HG02885 (cell line): Measurements from ENCODE around the gene LASP1NB.
A peak's percentile ranks its signal among the peaks of the same experiment; 100 is the strongest.
"Not testable (repeated sequence)": the region's sequence is repeated elsewhere in the genome, so short reads cannot be mapped to it uniquely, and the experiment has no call there.

Experiments
- ATAC-seq: cut with Tn5 transposase; IDR thresholded peaks from one replicate; pipeline ENCODE4 v1.9.1; 2021; ENCODE audit warnings: mild to moderate bottlenecking; ENCODE audit not compliant: unreplicated experiment, poor library complexity

LASP1NB gene

DNA sequence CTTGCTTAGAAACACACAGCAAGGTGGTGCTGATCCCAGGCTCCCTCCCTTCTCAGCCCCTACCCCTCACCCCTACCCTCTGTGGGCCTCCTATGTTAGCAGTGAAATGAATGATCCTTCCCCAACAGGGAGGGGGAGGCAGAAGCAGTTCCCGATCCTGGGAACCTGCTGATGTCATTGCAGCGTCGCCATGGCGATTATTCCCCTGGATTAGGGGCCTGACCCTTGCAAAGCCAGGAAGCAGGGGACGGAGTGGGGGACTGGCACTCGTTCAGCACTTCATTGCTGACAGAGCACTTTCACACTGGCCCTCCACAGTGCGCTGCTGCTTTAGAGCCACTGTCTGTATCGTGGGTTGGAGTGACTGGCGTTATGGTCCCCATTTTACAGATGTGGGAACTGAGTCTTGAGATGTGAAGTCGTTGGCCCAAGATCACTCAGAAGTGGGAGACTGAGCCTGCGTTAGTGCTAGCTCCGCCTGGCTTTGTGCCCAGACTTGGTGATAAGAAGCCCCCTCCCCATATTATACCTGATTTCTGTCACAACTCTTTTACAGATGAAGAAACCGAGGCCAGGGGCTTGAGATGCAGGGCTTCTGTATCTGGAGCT lies 29.0 kb upstream of the LASP1NB start:
- no peak for ATAC-seq

- ATAC-seq = no peak
These were observed 28.2 kb upstream of the LASP1NB start for GRCh38 chr17:38897176-38897575.

DNA sequence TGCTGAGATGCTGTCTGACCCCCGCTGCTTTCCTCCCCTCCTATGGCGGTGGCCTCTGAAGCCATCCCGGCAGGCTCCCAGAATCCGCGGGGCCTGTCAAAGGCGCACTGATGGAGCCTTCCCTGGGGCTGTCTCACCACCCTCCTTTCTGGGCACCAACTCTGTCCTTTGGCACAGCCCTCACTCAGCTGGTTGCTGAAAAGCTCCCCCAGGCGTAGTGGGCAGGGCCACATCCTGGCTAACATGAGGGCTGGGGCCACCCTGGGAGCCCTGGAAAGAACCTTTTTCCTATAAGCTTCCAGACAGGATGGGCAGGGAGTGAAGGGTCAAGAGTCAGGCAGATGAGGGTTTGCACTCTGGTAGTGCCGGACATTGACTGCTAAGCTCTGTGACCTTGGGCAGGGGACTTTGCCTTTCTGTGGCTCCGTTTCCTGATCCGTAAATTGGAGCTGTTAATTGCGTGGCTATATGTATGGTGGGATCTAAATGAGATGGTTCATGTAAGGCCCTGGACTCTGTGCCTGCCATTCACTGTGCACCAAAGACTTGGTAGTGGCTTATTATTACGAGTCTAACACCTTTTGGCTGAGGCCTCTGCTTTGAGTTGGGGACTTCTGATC lies 27.6 kb upstream of the LASP1NB start:
- no peak for ATAC-seq

- ATAC-seq = peak; percentile 16
These were observed 27.1 kb upstream of the LASP1NB start for GRCh38 chr17:38898291-38898679.

GRCh38 chr17:38898812-38899348 lies 26.5 kb upstream of the LASP1NB start:
- ATAC-seq = peak; percentile 82

GRCh38 chr17:38899421-38899820 lies 26.0 kb upstream of the LASP1NB start:
- peak; percentile 17 for ATAC-seq

DNA sequence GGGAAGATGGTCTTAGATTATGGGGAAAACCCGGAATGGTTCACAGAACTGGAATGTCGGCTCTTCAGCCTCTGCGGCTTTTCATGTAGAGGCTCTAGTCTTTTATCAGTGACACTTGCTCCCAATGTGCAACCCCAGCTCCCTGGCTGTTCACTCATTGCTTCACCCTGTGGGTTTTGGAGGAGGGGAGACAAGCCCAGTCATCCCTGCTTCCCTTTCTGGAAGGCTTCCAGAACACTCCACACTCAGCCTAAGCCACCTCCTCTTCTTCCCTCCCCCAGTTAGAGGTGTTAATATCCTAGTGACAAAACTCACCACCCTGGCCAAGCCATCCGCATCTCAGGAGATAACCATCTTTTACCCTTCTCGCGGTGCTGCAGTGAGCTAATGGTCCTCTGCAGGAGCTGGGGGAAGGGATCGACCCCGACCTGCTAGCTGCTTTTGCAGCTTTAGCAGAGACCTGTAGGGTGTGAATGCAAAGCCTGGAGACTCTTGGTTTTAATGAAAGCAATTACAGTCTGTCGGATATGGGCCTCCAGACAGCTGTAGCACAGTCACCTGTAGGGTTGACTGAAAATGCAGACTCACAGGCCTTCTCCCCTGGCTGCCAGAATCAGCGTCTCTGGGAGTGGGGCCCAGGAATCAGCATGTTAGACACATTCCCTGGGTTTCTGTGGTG lies 24.3 kb upstream of the LASP1NB start:
- ATAC-seq = no peak

DNA sequence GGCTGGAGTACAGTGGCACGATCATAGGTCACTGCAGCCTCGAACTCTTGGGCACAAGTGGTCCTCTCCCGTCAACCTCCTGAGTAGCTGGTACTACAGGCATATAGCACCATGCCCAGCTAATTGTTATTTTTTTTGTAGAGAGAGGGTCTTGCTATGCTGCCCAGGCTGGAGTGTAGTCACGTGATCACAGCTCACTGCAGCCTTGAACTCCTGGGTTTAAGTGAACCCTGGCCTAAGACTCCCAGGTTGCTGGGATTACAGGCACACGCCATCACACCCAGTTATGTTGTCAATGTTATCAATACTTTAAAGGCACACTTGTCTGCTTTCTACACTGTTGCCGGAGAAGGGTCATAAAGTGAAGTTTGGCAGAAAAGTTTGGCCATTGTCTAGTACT lies 22.0 kb upstream of the LASP1NB start:
- no peak for ATAC-seq

DNA sequence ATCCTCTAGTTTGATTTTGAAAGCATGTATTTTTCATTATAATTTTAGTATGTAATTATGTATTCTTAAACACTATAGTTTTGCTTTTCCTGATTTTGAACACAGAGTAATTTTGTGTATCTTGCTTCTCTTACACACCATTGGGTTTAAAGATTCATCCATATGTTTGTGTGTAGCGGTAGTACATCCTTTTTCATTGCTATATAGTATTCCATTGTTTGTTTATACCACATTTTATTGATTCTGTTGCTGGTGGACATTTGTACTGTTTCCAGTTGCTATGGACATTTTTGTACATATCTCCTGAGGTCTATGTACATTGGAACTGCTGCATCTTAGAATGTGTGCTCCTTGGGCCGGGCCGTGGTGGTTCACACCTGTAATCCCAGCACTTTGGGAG lies 20.5 kb upstream of the LASP1NB start:
- no peak for ATAC-seq

GRCh38 chr17:38905375-38905774 lies 20.0 kb upstream of the LASP1NB start:
- ATAC-seq = no peak

- no peak for ATAC-seq
These were observed 18.8 kb upstream of the LASP1NB start for GRCh38 chr17:38906460-38907228.

- no peak for ATAC-seq
These were observed 17.3 kb upstream of the LASP1NB start for GRCh38 chr17:38907930-38908675.

- ATAC-seq = no peak
These were observed 16.7 kb upstream of the LASP1NB start for GRCh38 chr17:38908676-38909181.

GRCh38 chr17:38910325-38910724 lies 15.1 kb upstream of the LASP1NB start:
- no peak for ATAC-seq

GRCh38 chr17:38911081-38911730 lies 14.2 kb upstream of the LASP1NB start:
- ATAC-seq = no peak

DNA sequence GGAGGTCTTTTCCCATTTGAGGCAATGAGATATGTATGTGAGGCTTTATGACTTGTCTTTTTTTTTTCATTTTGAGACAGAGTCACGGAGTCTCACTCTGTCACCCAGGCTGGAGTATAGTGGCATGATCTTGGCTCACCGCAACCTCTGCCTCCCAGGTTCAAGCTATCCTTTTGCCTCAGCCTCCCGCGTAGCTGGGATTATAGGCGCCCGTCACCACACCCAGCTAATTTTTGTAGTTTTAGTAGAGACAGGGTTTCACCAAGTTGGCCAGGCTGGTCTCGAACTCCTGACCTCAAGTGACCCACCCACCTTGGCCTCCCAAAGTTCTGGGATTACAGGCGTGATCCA lies 13.7 kb upstream of the LASP1NB start:
- not testable (repeated sequence) for ATAC-seq

DNA sequence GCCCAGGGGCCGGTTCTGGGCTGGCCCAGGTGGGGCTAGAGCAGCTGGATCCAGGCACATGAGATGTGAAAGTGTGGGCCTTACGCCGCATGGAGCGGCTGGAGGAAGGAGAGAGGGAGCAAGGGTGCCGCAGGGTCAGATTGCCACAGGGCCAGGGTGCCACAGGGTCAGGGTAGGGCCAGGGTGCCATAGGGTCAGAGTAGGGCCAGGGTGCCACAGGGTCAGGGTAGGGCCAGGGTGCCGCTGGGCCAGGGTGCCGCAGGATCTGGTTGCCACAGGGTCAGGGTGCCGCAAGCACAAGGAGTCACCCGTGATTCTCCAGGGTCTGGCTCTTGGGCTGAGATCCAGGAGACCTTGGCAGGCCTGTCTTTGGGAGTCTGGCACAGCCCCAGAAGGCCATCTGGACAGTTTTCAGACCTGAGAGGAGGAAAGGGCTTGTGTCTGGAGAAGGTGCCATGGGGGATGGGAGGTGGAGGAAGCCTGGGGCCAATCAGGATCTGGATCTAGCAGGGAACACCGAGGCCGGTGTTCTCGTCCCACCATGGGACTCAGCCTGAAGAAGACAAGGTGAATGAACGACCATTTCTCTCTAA lies 13.1 kb upstream of the LASP1NB start:
- no peak for ATAC-seq

DNA sequence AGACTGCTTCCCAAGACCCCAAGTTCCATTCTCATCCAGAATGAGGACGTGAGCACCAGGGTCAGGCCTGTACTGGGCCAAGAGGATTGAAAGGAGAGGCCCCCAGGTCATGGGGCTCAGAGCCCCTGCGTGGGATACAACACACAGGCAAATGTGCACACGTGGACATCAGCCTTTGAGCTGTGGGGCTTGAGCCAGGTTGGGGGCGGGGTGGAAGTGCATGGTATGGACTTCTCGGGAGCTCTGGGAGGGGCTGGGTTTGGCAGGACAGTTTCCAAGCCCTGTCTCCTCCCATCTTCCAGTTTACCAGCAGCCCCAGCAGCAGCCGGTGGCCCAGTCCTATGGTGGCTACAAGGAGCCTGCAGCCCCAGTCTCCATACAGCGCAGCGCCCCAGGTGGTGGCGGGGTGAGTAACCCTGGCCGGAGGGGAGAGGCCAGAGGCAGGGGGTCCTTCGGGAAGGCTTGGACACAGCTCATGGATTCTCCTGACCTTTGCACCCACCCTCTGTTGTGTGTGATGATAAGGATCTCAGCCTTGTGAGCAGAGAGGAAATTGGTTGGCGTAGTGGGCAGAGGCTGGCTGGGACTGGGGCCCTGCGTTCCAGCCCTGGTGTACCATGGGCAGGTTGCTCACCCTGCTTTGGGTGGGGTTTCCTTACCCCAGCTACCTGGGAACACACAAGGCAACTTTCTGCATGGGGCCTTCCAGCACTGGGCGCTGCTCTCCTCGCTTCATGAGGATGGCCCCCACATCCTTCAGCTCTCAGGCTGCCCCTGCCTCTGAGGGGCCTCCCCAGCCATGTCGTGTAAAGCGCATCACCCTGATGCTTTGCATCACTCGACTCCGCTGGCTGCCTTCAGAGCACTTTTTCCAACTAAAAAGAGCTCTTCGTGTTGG lies 10.4 kb upstream of the LASP1NB start:
- no peak for ATAC-seq
